H7 (cell line): Measurements from ENCODE around the gene CNTNAP1. TPM values are rescaled to one million over a fixed set of nuclear protein-coding genes. Genes with fewer than 3 reads are reported as not detected.
A peak's percentile ranks its signal among the peaks of the same experiment; 100 is the strongest.
"Not testable (repeated sequence)": the region's sequence is repeated elsewhere in the genome, so short reads cannot be mapped to it uniquely, and the experiment has no call there.

Experiments
- DNase-seq: peaks from one replicate; pipeline ENCODE4 v3.0.0; 2012
- H3K27me3 ChIP-seq: 2 replicates; pipeline ENCODE4 v1.6.0; 2011; ENCODE audit warnings: mild to moderate bottlenecking, low read length; ENCODE audit not compliant: control insufficient read depth, insufficient read depth
- H3K36me3 ChIP-seq: replicated peaks from 2 replicates; pipeline ENCODE4 v1.5.1; 2011; ENCODE audit warnings: low read length; ENCODE audit not compliant: control insufficient read depth, insufficient read depth
- H3K4me3 ChIP-seq: 2 replicates; pipeline ENCODE4 v1.5.1; 2011; ENCODE audit warnings: low read depth, mild to moderate bottlenecking, control low read depth, low read length, moderate library complexity; ENCODE audit not compliant: insufficient read depth
- total RNA-seq: library from RNA; depleted of rRNA; stranded (reverse); fragments of >200 nt; shearing (Covaris generic); gene quantifications from 2 replicates; pipeline ENCODE4 v1.2.3, GENCODE V29; 2014

The CNTNAP1 gene
- total RNA-seq, 1 experiment from 2014 or later, result 6.1 TPM

DNA sequence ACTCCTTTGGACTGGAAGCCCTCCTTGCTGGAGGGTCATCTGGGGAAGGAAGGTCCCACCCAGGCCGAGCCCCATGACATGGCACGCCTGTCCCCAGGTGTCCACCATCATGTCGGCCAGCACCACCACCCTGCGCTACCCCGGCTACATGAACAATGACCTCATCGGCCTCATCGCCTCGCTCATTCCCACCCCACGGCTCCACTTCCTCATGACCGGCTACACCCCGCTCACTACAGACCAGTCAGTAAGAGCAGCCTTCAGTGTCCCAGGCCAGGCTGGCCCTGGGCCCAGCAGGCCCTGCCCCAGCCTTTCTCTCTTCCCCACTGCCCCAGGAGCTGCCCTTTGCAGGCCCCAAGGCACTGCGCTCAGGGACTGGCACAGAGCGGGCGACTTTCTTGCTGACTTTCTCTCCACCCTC, 16.7 kb upstream of the CNTNAP1 start:
- Histone ChIP-seq H3K27me3 (peaks cover 3% of the 10 kb centered on the region; the same call in 1 of the 2 replicates), H3K4me3 (no peak overlapping the region), H3K36me3 (peaks cover 15% of the 10 kb centered on the region)
- DNase-seq, result no peak

DNA sequence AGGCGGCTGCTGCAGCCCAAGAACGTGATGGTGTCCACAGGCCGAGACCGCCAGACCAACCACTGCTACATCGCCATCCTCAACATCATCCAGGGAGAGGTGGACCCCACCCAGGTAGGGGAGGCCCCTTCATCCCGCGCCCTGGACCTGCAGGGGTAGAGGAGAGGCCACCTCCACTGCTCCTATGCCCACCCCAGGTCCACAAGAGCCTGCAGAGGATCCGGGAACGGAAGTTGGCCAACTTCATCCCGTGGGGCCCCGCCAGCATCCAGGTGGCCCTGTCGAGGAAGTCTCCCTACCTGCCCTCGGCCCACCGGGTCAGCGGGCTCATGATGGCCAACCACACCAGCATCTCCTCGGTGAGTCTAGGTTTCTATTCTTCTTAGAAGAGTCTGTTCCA, 16.2 kb upstream of the CNTNAP1 start:
- not testable (repeated sequence) for H3K27me3 ChIP-seq, DNase-seq, H3K4me3 ChIP-seq
- peaks cover 15% of the 10 kb centered on the region for H3K36me3 ChIP-seq

DNA sequence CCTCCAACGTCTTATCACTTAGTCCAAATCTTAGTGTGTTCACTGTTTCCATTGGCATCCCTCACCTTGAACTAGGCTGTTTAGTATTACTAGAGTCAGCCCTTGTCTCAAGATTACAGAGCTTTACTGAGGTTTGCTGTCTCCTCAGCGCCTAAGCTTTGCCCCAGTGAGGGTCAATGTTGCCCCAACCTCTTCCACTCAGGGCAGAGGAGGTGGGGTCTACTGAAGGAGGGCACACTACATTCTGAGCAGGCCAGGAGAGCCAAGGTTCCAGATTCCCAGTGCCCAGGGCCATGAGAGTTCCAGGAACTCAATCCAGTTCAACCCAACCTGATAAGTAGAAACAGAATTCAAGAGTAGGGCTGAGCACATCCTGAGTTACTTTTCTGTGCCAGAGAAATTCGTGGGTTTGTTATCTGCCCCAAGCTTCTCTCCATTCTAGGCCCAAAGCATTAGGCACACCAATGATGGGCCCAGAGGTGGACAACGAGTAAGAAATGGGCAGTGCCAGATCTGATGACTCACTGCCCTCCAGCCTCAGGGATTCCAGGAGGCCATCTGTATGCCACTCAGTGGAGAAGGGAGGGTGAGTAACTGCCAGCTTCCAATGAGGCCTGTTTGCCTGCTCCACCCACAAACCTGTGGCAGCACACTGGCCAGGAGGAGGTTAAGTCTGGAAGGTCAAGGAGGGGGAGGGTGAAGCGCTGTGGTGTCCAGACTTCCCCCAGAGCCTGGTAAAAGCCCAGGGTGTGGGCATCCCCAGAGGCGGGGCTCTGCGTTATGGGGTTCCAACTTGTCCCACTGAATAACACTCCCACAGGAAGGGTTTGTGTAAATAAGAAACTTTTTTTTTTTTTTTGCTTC, 15.0 kb upstream of the CNTNAP1 start:
- H3K27me3 ChIP-seq, result peaks cover 12% of the 10 kb centered on the region; the same call in 1 of the 2 replicates
- DNase-seq, result peak; percentile 33
- H3K4me3 ChIP-seq, result no peak overlapping the region
- H3K36me3 ChIP-seq, result peaks cover 12% of the 10 kb centered on the region

DNA sequence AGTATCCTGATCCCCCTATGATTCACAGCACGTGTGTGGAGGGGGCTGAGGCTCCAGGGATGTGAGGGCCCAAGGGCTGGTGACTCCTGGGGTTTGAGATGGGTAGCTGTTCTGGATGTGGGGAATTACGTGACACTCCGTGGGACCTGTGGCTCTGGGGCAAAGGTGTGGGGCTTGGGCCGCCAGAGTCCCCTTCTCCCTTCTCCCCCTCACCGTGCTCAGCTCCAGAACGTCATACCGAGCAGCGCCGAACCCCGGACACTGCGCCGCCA, 12.7 kb upstream of the CNTNAP1 start:
- H3K4me3 ChIP-seq, result peak overlapping the region; percentile 36
- H3K27me3 ChIP-seq, result peaks cover 33% of the 10 kb centered on the region
- no peak for DNase-seq
- H3K36me3 ChIP-seq, result peaks cover 9% of the 10 kb centered on the region

DNA sequence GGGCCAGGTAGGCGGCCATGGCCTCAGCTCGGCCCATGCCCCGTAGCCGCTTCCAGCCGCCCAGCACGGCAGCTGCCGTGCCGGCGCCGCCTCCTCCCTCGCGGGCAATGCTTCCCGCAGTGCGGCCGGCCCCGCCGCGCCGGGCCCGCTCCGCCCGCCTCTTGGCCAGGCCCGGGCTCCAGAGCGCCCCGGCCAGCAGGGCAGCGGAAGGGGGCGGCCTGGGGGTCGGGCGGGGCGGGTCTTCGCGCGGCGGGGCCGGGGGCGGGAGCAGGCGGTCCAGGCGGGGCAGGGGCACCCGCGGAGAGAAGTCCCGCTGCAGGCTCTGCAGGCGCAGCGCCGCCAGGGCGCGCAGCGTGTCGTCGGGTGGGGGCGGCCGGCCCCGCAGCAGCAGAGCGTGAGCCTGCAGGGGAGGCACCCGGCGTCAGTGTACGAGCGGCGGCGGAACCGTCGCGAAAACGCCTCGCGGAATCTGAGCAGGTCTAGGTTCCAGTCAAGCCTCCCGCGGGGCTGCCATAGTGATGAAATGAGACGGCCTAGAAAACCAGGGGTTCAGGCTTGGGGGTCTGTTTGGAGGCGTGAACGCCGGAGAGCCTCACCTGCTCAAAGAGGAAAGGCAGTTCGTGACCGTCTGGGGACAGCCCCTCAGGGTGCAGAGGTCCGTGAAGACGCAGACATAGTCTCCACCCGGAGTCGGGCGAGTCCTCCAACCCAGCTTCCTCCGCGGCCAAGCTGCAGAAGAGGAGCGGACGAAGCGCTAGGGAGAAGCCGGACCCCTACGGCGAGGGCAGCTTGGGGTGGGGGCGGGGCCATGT, 12.1 kb upstream of the CNTNAP1 start:
- peaks cover 37% of the 10 kb centered on the region for H3K27me3 ChIP-seq
- peak; percentile 94 for DNase-seq
- peak overlapping the region; percentile 62 for H3K4me3 ChIP-seq
- H3K36me3 ChIP-seq, result peaks cover 9% of the 10 kb centered on the region

DNA sequence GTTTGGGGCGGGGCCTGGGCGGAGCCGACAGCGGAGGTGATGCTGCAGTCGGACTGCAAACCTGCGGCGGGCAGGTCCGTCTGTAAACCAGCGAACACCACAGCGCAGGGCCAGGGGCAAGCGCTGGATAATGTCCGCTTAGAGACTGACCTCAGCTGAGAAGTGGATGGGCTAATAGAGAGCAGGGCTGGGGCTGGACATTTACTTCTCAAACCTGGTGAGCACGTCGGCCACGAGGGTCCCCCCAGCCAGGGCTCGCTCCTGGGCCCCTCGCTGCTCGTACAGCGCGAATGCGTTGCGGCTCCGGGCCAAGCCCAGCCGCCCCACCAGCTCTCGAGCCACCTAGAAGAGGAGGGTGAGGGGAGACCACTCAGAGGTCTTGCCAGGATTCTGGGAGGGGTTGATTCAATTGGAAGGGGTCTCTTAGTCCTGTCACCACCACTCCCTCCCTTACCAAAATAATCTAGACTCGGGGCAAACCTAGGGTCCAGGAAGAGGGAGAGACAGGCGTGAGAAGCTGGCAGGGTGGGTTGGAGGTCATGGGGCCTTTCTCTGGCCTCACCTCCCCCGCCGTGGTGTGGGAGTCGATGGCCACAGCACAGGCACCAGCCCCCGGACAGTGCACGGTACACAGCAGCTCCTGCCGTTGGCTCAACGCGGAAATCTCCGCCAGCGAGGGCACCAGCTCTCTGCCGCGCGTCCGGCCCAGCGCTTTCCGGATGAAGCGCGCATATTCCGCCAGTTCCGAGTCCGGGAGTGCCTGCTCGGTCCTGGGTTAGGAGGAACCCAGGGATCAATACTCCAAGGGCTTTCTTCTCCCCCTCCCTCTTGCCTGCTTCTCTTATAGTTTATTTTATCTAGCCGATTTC, 11.3 kb upstream of the CNTNAP1 start:
- peak overlapping the region; percentile 62; the same call in 1 of the 2 replicates for H3K4me3 ChIP-seq
- H3K36me3 ChIP-seq, result peaks cover 9% of the 10 kb centered on the region
- peak; percentile 94 for DNase-seq
- H3K27me3 ChIP-seq, result peaks cover 45% of the 10 kb centered on the region

DNA sequence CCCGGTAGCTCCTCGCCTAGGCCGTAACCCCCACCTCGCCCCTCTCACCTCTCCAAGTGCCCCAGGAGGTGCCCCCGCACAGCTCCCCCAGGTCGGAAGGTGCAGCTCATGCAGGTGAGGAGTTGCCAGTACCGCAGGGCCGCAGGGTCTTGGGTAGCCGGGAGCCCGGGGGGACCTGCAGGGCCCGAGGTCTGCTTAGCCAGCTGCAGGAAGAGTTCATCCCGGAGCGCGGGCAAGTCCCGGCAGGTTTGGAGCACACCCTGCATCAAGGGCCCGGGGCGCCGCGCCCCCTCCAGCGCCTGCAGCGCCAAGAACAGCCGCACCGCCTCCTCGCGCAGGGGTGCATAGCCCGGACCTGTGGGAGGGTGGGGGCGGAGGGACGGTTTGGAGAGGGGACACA, 10.3 kb upstream of the CNTNAP1 start:
- H3K36me3 ChIP-seq, result peaks cover 9% of the 10 kb centered on the region
- peaks cover 48% of the 10 kb centered on the region for H3K27me3 ChIP-seq
- peak overlapping the region; percentile 62; the same call in 1 of the 2 replicates for H3K4me3 ChIP-seq
- peak; percentile 69 for DNase-seq

DNA sequence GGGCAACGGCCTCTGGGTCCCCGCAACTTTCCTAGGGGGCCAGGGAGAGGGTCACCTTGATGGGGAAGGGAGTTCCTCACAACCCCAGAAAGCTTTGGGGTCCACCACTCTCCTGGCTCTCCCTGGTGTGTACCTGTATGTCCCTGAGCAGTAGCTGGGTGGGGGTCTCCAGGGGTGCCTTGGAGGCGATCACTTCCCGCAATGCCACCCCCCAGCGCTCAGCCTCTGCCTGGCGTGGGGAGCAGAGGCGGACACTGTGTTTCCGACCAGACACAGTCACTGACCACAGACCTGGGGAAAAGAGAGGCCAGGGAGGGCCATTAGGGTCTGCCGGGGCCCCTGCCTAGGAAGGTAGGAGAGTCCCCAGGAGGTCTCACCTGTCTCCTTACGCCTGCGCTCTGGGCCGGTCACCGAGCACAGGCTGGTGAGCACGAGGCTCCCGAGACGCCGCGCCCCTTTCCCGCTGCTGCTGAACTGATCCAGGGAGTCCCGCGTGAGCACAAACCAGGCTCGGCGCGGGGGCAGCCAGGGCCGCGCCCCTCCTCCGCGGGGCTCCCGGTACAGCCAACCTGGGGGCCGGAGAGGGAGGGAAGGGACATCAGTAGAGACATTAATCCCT, 9.0 kb upstream of the CNTNAP1 start:
- Histone ChIP-seq H3K27me3 (peaks cover 48% of the 10 kb centered on the region), H3K36me3 (peaks cover 5% of the 10 kb centered on the region), H3K4me3 (no peak overlapping the region; the same call in 1 of the 2 replicates)
- DNase-seq, result no peak

DNA sequence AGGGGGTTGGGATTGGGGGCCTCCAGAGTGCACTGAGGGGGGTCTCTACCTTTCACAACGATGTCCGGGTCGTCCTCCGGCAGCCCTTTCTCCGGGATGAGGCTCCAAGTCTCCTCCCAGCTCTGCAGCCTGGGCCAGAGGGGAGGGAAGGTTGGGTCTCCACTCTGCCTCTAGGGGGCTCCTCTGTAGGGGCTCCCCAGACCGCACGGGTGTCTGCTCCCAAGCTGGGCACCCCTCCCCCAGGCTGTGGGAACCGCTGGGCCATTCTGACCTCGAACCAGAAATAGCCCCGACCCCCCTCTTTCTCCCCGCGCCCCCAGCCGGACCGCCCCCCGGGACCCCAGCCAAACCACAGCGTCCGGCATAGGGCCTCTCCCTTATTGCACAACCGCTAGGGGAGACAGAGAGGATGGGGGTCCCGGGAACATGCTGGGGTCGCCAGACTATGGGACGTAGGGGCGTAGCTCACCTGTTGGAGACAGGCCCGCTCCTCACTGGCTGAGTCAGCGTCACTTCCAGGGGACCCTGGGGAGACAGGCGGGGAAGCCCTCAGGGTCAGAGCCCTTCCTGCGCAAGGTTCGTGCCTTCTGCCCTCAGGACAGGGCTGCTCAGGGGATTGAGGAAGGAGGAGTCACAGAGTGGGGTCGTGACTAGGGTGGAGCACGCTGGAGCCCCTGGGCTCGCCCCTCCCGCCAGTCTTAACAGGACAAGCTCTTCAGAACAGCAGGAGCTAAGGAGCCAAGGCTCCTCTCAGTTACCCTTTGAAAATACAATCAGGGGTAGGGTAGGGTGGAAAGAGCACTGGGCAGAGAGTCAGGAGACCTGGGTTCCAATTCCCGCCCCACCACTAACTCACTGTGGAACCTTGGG, 8.2 kb upstream of the CNTNAP1 start:
- peak; percentile 95 for DNase-seq
- peak overlapping the region; percentile 20; the same call in 1 of the 2 replicates for H3K4me3 ChIP-seq
- peaks cover 3% of the 10 kb centered on the region for H3K36me3 ChIP-seq
- H3K27me3 ChIP-seq, result peaks cover 48% of the 10 kb centered on the region

DNA sequence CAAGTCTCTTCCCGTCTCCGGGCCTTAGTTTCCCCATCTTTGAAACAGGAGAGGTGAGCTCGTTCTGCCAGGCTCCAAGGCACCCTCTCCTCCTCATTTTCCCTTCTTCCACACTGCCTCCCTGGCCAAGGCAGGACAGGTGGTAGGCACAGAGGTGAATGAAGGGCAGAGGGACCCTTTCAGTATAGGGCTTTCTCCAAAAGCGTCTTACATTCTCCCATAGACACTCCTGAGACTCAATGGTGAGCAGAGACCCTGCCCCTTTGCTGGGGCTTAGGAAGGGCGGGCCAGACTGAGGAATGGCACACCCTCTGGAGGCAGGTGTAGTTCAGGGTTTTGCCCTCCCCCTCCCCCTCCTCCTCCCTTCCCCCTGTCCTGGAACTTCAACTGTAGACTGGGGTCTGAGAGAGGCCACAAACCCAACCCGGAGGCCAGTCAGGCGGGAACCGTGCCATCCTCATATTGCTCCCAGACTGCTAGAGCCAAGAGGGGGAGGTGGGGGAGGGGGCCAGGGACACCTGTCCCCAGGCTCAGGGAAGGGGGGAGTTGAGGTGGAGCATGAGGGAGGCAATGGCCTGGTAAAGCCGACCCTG, 7.5 kb upstream of the CNTNAP1 start:
- Histone ChIP-seq H3K4me3 (peak overlapping the region; percentile 74), H3K36me3 (no peaks in the 10 kb centered on the region), H3K27me3 (peaks cover 48% of the 10 kb centered on the region)
- peak; percentile 92 for DNase-seq

DNA sequence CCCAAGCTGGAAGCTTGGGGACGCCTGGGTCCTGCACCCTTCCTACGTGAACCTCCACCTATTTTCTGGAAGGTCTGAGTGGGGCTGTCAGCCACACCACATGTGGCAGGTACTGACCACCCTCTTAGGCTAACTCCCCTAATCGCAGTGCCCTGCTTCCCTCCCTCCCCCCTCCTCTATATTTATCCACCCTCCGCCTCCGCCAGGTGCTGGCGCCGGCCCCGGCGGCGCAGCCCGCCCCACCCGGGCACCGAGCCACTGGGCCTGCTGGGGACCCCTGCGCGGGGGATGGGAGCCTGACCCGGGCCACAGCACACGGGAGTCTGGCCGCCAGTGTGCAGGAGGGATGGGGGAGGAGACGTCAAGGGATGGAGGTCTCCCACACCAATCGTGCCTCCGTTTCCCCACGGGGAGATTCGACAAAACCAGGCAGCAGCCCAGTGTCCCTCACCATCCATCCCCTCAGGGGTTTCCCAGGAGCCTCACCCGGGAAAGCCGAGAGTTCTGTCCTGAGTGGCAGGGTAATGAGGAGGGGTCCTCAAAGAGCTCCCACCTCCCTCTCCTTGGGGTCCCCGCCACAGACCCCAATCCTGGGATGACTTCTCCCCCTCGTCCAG, 6.9 kb upstream of the CNTNAP1 start:
- DNase-seq, result peak; percentile 83
- H3K27me3 ChIP-seq, result peaks cover 51% of the 10 kb centered on the region
- H3K4me3 ChIP-seq, result peak overlapping the region; percentile 74
- H3K36me3 ChIP-seq, result no peaks in the 10 kb centered on the region

DNA sequence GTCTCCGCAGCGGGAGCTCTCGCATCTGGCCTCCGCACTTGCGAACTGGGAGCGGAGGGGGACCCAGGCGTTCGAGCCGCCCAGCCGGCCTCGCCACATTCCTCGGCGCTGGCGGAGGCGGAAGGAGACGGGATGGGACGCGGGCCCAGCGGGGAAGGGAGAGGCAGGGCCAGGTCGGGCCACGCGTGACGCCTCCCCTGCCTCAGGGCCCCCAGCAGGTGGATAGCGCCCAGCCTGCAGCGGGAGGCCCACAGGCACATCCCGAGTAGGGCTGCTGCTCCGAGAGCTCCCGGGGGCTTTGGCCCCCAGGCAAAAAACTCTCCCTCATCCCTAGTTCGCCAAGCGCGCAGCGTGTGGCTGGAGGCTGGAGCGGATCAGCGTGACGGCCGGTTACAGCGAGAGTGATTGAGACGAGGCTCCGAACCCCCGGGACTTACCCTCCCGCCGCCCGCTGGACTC, 6.3 kb upstream of the CNTNAP1 start:
- no peaks in the 10 kb centered on the region for H3K36me3 ChIP-seq
- H3K27me3 ChIP-seq, result peaks cover 50% of the 10 kb centered on the region
- DNase-seq, result peak; percentile 78

More for the DNA sequence above, 6.3 kb upstream of the CNTNAP1 start:
- peak overlapping the region; percentile 74 for H3K4me3 ChIP-seq
